Measurements from ENCODE around the gene DST.
A peak's percentile ranks its signal among the peaks of the same experiment; 100 is the strongest.

DST gene

GRCh38 chr6:56581296-56581925, 61.3 kb downstream of the DST start:
- no peak for DNase-seq (ENCODE audit: low read depth in 2 of 2)
- TF ChIP-seq, protein P1, sequence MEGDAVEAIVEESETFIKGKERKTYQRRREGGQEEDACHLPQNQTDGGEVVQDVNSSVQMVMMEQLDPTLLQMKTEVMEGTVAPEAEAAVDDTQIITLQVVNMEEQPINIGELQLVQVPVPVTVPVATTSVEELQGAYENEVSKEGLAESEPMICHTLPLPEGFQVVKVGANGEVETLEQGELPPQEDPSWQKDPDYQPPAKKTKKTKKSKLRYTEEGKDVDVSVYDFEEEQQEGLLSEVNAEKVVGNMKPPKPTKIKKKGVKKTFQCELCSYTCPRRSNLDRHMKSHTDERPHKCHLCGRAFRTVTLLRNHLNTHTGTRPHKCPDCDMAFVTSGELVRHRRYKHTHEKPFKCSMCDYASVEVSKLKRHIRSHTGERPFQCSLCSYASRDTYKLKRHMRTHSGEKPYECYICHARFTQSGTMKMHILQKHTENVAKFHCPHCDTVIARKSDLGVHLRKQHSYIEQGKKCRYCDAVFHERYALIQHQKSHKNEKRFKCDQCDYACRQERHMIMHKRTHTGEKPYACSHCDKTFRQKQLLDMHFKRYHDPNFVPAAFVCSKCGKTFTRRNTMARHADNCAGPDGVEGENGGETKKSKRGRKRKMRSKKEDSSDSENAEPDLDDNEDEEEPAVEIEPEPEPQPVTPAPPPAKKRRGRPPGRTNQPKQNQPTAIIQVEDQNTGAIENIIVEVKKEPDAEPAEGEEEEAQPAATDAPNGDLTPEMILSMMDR (IDR thresholded peaks at IDR 0.05; ENCODE audit: low read depth, low read length): no peak

DNA sequence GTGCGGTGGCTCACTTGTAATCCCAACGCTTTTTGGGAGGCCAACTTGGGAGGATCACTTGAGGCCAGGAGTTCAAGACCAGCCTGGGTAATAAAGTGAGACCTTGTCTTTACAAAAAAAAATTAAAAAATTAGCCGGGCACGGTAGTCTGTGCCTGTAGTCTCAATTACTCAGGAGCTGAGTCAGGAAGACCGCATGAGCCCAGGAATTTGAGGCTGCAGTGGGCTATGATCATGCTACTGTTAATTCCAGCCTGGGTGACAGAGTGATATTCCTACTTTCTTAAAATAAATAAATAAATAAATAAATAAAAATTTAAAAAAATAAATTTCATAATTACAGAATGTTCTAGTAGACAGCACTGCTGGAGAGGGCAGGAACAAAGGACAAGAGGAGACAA, 62.4 kb downstream of the DST start:
- DNase-seq (ENCODE audit: low read depth in 2 of 2): peak in 1 of 2 donors; percentile 25
- TF ChIP-seq, protein P1 (IDR thresholded peaks at IDR 0.05; ENCODE audit: low read depth, low read length): no peak
- no peak overlapping the region for H3K4me3 ChIP-seq (replicated peaks in 1 of 2; ENCODE audit: low read depth in 2 of 2, low read length in 2 of 2)

More at GRCh38 chr6:56581296-56581925, 61.3 kb downstream of the DST start:
- H3K4me3 ChIP-seq (replicated peaks in 1 of 2; ENCODE audit: low read depth in 2 of 2, low read length in 2 of 2): no peak overlapping the region

- peak in 1 of 2 donors; percentile 17 for DNase-seq (ENCODE audit: low read depth in 2 of 2)
- no peak overlapping the region for H3K4me3 ChIP-seq (replicated peaks in 1 of 2; ENCODE audit: low read depth in 2 of 2, low read length in 2 of 2)
- TF ChIP-seq, protein P1 (IDR thresholded peaks at IDR 0.05; ENCODE audit: low read depth, low read length): no peak
Observed at GRCh38 chr6:56579155-56579851, 63.4 kb downstream of the DST start.

DNA sequence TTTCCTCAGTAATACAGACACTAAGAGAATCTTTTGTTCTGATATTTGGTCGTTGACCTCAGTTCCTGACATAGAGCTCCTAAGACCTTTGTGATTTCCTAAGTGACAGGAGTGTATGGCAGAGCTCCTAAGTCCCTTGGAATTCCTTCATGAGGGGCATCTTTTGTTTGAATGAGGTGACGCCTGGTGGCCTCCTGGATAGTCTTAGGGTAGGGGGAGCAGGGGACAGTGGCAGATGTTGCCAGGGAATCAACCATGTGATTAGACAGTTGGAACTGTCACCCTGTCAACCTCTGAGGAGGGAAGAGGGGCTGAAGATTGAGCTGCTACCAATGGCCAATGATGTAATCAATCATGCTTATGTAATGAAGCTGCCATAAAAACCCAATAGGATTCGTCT, 67.0 kb downstream of the DST start:
- no peak overlapping the region for H3K4me3 ChIP-seq (replicated peaks in 1 of 2; ENCODE audit: low read depth in 2 of 2, low read length in 2 of 2)
- no peak for DNase-seq (ENCODE audit: low read depth in 2 of 2)
- TF ChIP-seq, protein P1 (IDR thresholded peaks at IDR 0.05; ENCODE audit: low read depth, low read length): no peak

DNA sequence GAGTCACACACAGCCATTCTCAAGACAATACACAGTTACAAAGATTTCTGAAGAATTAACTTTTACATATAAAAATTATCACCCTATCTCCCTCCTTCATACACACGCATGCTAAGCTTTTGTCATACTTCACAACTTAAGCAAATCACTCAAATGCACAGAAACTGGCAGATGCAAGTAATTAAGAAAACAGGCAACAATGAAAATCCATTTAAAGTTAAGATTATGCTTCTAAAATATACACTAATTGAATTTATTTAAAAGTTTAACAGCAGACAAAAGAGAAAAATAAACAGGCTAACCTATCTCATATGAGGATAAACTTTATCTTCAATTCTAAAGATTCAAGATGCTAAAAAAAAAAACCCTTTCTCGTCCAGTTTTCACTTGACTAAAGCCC, 68.4 kb downstream of the DST start:
- TF ChIP-seq, protein P1 (IDR thresholded peaks at IDR 0.05; ENCODE audit: low read depth, low read length): no peak
- H3K4me3 ChIP-seq (replicated peaks in 1 of 2; ENCODE audit: low read depth in 2 of 2, low read length in 2 of 2): no peak overlapping the region
- DNase-seq (ENCODE audit: low read depth in 2 of 2): no peak

DNA sequence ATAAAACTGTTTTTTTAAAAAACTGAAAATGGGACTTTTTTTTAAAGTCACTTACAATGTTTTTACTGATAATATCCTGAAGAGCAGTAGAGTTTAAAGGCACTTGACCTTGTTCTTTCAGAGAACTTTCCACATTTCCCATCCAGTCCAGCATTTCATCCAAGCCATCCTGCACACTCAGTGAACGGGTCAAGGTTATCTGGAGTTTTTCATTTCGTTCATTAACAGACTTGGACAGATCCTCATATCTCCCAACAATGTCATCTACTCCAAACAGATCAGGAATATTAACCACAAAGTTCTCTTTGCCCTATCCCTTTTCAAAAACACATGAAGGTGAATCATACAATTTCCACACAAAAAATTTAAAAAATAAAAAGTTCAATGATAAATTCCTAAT, 69.1 kb downstream of the DST start:
- peak in 1 of 2 donors; percentile 16 for DNase-seq (ENCODE audit: low read depth in 2 of 2)
- no peak overlapping the region for H3K4me3 ChIP-seq (replicated peaks in 1 of 2; ENCODE audit: low read depth in 2 of 2, low read length in 2 of 2)
- TF ChIP-seq, protein P1 (IDR thresholded peaks at IDR 0.05; ENCODE audit: low read depth, low read length): no peak

All from cardiac fibroblast (primary cell).